Ramos (cell line): Measurements from ENCODE around the gene WBP1.
"Not testable (repeated sequence)": the region's sequence is repeated elsewhere in the genome, so short reads cannot be mapped to it uniquely, and the experiment has no call there.

Experiments
- in situ Hi-C: fragments of 300-500 bp; cut with MboI; formaldehyde crosslinking; loops from one replicate; pipeline ENCODE4 v1.14.3; 2022; ENCODE audit warnings: low sequenced_read_pairs; ENCODE audit not compliant: unreplicated experiment

Gene WBP1

DNA sequence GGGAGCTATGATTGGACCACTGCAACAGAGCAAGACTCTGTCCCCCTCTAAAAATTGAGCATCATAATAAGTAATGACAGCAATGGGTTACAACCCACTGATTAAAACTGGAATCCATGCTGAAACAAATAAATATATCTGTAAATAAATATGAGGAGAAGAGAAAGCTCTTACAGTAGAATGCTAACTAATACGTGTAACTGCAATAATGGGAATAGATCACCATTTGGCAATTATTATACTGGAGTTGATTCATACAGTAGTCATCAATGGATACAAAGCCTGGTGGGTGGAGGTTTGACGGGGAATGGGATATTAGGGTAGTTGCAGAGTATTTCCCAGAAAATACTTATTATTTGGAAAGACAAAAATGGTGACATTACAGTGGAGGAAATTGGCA lies 9.5 kb upstream of the WBP1 start:
- in situ Hi-C loops: no loop called here

DNA sequence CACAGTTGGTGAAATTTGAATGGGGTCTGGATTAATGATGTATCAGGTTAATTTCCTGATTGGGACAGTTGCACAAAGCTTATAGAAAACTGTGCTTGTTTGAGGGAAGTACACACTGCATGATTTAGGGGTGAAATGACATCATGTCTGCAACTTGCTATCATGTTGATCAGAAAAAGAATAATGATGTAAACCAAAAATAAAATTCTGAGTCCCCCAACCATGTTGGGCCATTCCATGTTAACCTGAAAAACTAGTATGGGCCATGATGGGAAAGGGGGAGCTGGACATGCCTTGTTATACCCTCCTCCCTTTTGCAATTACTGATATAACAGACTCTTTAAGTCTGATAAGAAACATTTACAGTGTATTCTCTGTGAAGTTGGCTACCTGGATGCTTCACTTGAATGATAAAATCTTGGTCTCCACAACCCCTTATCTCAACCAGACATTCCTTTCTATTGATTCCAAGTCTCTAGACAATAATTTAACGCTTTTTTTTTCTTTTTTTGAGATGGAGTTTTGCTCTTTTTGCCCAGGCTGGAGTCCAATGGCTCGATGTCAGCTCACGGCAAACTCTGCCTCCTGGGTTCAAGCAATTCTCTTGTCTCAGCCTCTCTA lies 7.6 kb upstream of the WBP1 start:
- in situ Hi-C loops: no loop called here

DNA sequence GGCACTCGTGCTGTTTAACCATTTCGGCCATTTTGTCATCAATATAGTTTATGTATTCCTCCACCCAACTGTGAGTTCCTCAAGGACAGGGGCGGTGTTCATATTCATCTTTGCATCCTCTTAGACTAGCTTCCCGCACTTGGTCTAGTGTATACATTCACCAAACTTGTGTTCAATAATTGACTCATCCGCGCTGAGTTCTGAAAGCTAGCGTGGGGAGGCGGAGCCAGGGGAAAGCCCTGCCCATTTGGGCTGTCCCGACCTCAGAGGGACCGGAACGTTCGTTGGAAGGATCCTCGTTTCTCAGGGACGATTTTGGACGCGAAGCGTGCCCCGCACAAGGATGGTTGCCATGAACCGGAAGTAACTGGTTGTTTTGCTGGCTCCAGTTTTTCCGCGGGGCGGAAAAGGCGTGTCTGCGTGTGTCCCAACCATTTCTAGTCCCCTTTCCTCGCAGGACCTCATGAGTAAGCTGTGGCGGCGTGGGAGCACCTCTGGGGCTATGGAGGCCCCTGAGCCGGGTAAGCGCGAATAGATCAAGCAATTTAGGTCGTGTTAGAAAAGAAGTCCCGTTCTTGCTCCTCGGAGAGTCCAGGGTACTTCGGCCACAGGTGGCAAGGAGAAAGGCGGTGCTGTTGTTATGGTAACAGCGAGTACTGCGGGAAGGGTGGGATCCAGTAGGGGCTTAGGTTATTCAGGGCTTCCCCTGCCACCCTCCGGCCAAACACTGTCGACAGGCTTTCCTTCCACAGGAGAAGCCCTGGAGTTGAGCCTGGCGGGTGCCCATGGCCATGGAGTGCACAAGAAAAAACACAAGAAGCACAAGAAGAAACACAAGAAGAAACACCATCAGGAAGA lies 3.4 kb upstream of the WBP1 start, which contains the start of gene INO80B:
TSS of gene INO80B (plus strand) at position 434 of the 858 bp plus-strand sequence. CDS start at position 464, 30 bp downstream.
- in situ Hi-C loops: no loop called here

DNA sequence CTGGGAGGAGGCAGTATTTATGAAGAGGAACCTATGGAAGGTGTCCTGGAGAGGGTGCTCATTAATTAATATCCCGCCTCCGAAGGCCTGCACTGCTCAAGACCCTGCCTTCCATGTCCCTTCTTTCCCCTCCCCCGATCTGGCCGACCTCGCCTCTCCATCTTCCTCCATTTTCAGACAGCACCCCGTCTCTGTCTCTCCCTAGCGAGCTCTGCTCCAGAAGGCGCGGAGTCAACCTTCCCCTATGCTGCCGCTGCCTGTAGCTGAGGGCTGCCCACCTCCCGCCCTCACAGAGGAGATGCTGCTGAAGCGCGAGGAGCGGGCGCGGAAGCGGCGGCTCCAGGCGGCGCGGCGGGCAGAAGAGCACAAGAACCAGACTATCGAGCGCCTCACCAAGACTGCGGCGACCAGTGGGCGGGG lies 1.1 kb upstream of the WBP1 start:
- in situ Hi-C loops: no loop called here

DNA sequence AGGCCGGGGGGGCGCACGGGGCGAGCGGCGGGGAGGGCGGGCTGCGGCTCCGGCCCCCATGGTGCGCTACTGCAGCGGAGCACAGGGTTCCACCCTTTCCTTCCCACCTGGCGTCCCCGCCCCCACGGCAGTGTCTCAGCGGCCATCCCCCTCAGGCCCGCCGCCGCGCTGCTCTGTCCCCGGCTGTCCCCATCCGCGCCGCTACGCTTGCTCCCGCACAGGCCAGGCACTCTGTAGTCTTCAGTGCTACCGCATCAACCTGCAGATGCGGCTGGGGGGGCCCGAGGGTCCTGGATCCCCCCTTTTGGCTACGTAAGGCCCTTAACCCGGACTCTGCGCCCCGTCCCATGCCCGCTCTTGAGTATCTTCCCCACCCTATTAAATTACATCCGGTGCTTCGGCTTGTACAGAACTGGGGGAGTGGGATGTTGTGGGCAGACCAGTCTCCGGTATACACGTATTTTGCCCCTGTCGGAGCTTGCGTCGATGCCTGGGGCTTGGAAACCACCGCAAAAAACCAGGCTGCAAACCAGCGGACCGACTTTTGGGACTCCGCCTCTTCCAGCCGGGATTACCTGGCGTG lies 598 bp upstream of the WBP1 start:
- in situ Hi-C loops: no loop called here

DNA sequence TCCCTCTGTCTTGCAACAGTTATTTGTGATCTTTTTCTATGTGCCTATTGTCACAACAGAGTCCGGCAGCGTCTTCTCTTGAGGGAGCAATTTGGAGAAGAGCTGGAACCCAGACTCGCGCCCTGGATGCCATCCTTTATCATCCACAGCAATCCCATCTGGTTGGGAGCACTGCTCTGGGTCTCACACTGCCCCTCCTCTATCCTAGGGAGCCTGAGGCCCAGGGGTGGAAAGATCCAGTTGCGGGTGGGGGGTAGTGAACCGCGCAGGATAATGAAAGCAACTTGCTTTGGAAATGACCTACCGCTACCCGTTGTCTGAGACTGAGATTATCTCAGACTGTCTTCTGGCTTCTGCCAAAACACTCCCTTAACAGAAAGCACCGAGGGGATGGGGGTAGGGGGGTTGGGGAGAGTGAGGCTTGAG lies 713 bp downstream of the WBP1 start:
- in situ Hi-C loops: no loop called here

DNA sequence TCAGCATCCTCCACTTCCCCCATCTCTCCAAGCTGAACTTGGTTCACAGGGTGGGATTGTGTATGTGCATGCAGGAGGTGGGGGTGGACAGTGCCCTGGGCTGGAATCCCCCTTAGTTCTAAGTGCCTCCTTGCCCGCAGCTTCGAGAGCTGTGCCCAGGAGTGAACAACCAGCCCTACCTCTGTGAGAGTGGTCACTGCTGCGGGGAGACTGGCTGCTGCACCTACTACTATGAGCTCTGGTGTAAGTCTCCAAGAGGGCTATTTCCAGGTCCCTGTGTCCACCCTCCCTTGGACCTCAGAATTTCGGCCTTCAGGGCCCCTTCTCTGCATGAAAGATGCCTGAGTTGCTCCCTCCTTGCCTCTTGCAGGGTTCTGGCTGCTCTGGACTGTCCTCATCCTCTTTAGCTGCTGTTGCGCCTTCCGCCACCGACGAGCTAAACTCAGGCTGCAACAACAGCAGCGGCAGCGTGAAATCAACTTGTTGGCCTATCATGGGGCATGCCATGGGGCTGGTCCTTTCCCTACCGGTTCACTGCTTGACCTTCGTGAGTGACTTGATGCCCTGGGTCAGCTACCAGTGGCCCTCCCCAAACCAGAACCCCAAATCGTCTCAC lies 1.4 kb downstream of the WBP1 start:
- in situ Hi-C loops: not testable (repeated sequence)

- in situ Hi-C loops: not testable (repeated sequence)
These were observed 1.9 kb downstream of the WBP1 start for GRCh38 chr2:74460187-74460586.

DNA sequence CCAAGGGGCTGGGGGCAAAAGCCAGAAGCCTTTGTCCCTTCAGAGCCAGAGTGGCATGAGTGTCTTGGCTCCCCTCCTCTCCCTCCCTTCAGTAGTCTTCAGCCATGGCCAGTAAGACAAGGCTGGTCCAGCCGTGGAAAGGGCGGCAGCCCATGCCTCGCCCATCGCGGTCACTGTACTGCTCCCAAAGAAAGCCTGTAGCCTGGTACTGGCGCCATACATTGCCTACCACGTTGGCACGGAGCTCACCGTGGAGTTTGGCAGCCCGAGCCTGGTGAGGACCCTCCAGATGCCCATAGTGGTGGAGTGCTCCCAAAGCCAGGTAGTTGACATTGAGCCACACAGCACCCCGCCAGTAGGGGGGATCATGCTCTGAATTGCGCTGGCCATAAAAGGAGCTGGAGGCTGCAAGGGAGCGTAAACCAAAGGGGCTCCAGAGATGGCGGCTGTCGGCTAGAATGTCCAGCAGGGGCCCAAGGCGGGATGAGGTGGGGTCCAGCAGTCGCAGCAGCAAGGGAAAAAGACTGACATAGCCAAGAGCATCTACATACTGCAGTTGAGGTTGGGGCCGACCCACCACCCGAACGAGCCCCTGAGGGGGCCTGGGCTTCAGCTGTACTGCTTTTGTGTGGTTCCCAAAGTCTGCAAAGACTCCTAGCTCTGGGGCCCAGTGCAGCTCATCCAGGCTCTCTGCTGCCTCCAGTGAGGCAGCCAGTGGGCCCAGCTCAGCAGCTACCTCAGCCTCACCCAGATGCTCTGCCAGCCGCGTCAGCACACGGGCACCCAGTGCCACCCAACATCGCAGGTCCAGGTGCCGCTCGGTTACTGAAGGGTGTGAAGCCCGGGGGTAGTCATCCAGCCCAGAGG lies 3.2 kb downstream of the WBP1 start:
- in situ Hi-C loops: no loop called here

DNA sequence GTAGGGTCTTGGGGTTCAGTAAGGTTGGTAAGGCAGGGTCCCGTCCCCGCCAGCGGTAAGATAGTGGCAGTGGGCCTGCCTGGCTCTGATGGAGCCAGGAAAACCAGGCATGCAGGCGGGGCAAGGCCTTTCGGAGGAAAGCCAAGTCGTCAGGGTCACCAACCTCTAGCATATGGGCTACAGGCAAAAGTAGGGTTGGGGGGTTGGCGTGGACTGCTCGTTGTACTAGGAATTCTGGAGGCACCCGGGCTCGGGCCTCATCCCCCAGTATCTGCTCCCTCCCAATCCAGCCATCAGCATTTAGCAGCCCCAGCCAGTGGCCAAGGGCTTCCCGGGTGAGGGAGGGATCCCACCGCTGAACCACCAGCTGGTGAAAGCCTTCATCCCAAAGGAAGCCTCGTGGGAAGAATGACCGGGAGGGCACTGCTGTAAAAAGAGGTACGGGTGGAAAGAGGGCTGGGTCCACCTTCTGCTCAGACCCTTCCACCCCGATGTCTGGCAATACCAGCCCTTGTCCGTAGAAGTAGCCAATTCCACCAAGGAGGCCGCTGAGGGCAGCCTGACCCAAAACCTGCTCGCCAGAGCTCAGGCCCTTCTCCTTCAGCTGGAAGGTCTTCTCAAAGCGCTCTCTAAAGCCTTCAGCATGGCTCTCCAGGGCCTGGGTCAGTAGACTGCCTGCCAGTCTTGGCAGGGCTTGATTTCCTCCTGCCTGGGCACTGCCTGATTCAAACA lies 4.0 kb downstream of the WBP1 start:
- in situ Hi-C loops: no loop called here

- in situ Hi-C loops: no loop called here
These were observed 4.5 kb downstream of the WBP1 start for GRCh38 chr2:74462786-74463105.

DNA sequence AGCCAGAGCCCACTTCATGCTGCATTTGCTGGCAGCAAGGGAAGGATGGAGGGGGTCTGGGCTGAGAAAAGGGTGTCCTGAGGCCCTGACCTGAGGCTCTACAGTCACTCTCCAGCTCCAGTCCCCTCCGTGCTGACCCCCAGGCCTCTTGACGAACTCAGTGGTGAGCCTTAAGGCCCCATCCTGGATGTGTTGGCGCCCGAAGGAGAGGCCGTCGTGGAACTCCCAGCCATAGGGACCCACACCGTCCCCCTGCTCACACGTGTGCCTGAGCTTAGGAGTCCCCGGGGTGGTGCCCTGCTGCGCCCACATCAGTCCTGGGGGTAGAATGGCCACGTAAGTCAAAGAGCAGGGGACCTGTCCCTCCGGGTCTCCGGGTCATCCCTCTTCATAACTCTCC lies 6.2 kb downstream of the WBP1 start:
- in situ Hi-C loops: no loop called here

DNA sequence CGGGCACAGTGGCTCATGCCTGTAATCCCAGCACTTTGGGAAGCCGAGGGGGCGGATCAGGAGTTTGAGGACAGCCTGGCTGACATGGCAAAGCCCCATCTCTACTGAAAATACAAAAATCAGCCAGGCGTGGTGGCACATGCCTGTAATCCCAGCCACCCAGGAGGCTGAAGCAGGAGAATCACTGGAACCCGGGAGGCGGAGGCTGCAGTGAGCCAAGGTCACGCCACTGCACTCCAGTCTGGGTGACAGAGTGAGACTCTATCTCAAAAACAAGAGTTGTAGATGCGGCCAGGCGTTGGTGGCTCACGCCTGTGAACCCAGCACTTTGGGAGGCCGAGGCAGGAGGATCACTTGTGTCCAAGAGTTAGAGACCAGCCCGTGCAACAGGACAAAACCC lies 12.5 kb downstream of the WBP1 start:
- in situ Hi-C loops: not testable (repeated sequence)

DNA sequence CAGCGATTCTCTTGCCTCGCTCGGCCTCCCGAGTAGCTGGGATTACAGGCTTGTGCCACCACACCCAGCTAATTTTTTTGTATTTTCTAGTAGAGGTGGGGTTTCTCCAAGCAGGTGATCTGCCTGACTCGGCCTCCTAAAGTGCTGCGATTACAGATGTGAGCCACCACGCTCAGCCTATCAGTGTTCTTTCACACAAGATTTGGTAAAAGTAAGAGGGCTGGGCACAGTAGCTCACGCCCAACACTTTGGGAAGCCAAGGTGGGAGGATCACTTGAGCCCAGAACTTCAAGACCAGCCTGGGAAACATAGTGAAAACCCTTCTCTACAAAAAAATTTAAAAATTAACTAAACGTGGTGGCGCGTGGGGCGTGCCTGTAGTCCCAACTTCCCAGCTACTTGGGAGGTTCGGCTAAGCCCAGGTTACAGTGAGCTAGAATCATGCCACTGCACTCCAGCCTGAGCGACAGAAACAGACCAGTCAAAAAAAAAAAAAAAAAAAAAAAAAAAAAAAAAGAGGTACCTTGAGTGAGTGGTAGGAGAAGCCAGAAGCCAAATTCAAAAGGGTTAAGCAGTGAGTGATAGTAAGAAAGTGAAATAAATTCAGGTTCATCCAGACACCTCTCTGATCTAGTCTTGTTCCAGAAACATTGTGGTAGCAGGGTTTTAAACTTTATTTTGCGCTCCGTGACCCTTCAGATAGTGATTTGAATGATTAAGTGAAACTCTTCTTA lies 13.3 kb downstream of the WBP1 start:
- in situ Hi-C loops: no loop called here

GRCh38 chr2:74472086-74472944 lies 14.1 kb downstream of the WBP1 start, which contains the start of gene MRPL53:
Gene MRPL53, minus strand, starts transcription at chr2:74472680. Its CDS starts 20 bp downstream, at chr2:74472660.
- in situ Hi-C loops: no loop called here

DNA sequence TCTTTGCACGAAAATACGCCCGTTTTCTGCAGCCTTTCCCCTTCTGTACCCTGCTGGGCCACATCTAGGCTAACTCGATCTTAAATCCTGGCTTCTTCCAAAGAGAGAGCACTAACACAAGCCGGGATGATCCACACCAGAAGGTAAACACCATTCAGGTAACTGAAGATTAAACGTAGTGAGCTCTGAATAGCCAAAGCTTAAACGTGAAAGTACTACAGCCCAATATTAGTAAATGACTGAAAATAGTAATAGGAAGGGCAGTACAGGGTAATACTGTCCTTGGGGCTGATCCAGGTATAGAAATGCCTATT lies 14.7 kb downstream of the WBP1 start:
- in situ Hi-C loops: no loop called here

- in situ Hi-C loops: no loop called here
These were observed 16.2 kb downstream of the WBP1 start for GRCh38 chr2:74474481-74474880.

DNA sequence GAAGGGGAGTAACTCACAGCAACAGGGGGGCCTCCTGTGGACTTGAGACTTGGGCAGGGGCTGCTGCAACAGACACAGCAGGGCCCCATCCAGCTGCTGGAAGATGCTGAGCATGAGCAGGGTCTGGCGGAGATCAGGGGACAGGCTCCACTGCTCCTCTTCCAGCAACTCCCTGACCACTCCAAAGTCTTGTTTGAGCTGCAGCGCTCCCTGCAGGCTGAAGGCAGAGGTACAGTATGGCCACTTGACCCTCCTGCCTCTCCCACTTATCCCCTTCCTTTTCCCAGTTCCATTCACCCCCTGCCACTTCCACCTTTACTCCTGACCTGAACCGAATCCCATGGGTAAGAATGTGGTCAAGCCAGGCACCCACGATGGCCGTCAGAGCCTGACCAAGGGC lies 16.7 kb downstream of the WBP1 start:
- in situ Hi-C loops: no loop called here
